HEK293 (cell line): ENCODE measurements around the gene PEPD.

Source experiments
- CTCF ChIA-PET: fragments of 350-600 bp; formaldehyde crosslinking; extraction: SDS; loops from one replicate; lab custom pipeline; 2021; ENCODE audit warnings: antibody characterized with exemption; lab: Yijun Ruan, JAX
- POLR2A ChIA-PET: fragments of 300-600 bp; formaldehyde crosslinking; extraction: SDS; loops from one replicate; lab custom pipeline; 2020; ENCODE audit warnings: antibody characterized with exemption, inconsistent platforms; lab: Yijun Ruan, JAX
- H3K27ac ChIP-seq: fragments of 200-500 bp; sonication (Bioruptor generic); 2 replicates; pipeline ENCODE4 v1.5.1; 2014; ENCODE audit warnings: low read depth, low read length, control low read depth, inconsistent platforms; ENCODE audit errors: extremely low read depth
- H3K36me3 ChIP-seq, 2 experiments: fragments of 200-500 bp in 1 of 2; sonication (Bioruptor generic) in 1 of 2; 1 replicate in 1 of 2; 2 replicates in 1 of 2; pipeline ENCODE4 v1.5.1; 2014 to 2017; ENCODE audit warnings: inconsistent platforms in 2 of 2, low read length in 2 of 2; ENCODE audit not compliant: control insufficient read depth in 2 of 2, insufficient read depth in 1 of 2
- H3K4me1 ChIP-seq: fragments of 200-500 bp; sonication (Bioruptor generic); 2 replicates; pipeline ENCODE4 v1.5.1; 2014; ENCODE audit warnings: mild to moderate bottlenecking, low read length, inconsistent platforms; ENCODE audit not compliant: control insufficient read depth, insufficient read depth
- H3K4me3 ChIP-seq: 2 replicates; pipeline ENCODE4 v1.5.1; 2011; ENCODE audit warnings: low read depth, mild to moderate bottlenecking, control low read depth, low read length, moderate library complexity
- H3K9me3 ChIP-seq: fragments of 200-500 bp; sonication (Bioruptor generic); 2 replicates; pipeline ENCODE4 v1.5.1; 2014; ENCODE audit warnings: low read depth, low read length, inconsistent platforms; ENCODE audit not compliant: control insufficient read depth, insufficient read depth
- EGR2 ChIP-seq: fragments of 450-650 bp; formaldehyde crosslinking; IDR thresholded peaks from 2 replicates; pipeline ENCODE4 v1.5.1; 2016; ENCODE audit warnings: low read depth, missing biosample characterization, missing genetic modification characterization
- HOXC10 ChIP-seq: sonication (generic); formaldehyde crosslinking; IDR thresholded peaks from 2 replicates; pipeline ENCODE4 v1.8.1; 2023; ENCODE audit warnings: mild to moderate bottlenecking, missing genetic modification reagents
- KLF8 ChIP-seq: fragments of 450-650 bp; formaldehyde crosslinking; IDR thresholded peaks from 2 replicates; pipeline ENCODE4 v1.5.1; 2016; ENCODE audit warnings: missing biosample characterization, missing genetic modification characterization
- PRDM1 ChIP-seq: fragments of 450-650 bp; formaldehyde crosslinking; IDR thresholded peaks from 2 replicates; pipeline ENCODE4; 2016; ENCODE audit warnings: missing biosample characterization, missing genetic modification characterization
- SP2 ChIP-seq: fragments of 450-650 bp; formaldehyde crosslinking; IDR thresholded peaks from 2 replicates; pipeline ENCODE4 v1.5.1; 2016; ENCODE audit warnings: missing biosample characterization, missing genetic modification characterization
- ZBTB1 ChIP-seq: fragments of 450-650 bp; formaldehyde crosslinking; IDR thresholded peaks from 2 replicates; pipeline ENCODE4 v1.5.1; 2016; ENCODE audit warnings: missing biosample characterization, missing genetic modification characterization
- ZBTB17 ChIP-seq: fragments of 450-650 bp; formaldehyde crosslinking; IDR thresholded peaks from 2 replicates; pipeline ENCODE4 v1.5.1; 2016; ENCODE audit warnings: missing biosample characterization, missing genetic modification characterization
- ZEB2 ChIP-seq: fragments of 450-650 bp; formaldehyde crosslinking; IDR thresholded peaks from 2 replicates; pipeline ENCODE4 v1.5.1; 2016; ENCODE audit warnings: missing biosample characterization, missing genetic modification characterization
- ZFHX2 ChIP-seq: fragments of 450-650 bp; formaldehyde crosslinking; conservative IDR thresholded peaks from 2 replicates; pipeline ENCODE4 v1.5.1; 2016; ENCODE audit warnings: missing biosample characterization, missing genetic modification characterization
- ZFP69B ChIP-seq: fragments of 450-650 bp; formaldehyde crosslinking; IDR thresholded peaks from 2 replicates; pipeline ENCODE4 v1.5.1; 2016; ENCODE audit warnings: missing biosample characterization, missing genetic modification characterization
- ZNF266 ChIP-seq: fragments of 450-650 bp; formaldehyde crosslinking; IDR thresholded peaks from 2 replicates; pipeline ENCODE4 v1.5.1; 2016; ENCODE audit warnings: missing biosample characterization, missing genetic modification characterization, low read depth
- ZNF324 ChIP-seq: fragments of 450-650 bp; formaldehyde crosslinking; IDR thresholded peaks from 2 replicates; pipeline ENCODE4 v1.5.1; 2016; ENCODE audit warnings: missing biosample characterization, missing genetic modification characterization
- ZNF416 ChIP-seq: fragments of 450-650 bp; formaldehyde crosslinking; IDR thresholded peaks from 2 replicates; pipeline ENCODE4 v1.5.1; 2016; ENCODE audit warnings: missing biosample characterization, missing genetic modification characterization
- ZNF501 ChIP-seq: fragments of 450-650 bp; formaldehyde crosslinking; IDR thresholded peaks from 2 replicates; pipeline ENCODE4 v1.5.1; 2016; ENCODE audit warnings: missing biosample characterization, missing genetic modification characterization
- ZNF521 ChIP-seq: fragments of 450-650 bp; formaldehyde crosslinking; IDR thresholded peaks from 2 replicates; pipeline ENCODE4 v1.5.1; 2017; ENCODE audit warnings: missing biosample characterization, mild to moderate bottlenecking, missing genetic modification characterization
- ZNF571 ChIP-seq: fragments of 450-650 bp; formaldehyde crosslinking; IDR thresholded peaks from 2 replicates; pipeline ENCODE4 v1.5.0; 2017; ENCODE audit warnings: missing biosample characterization, missing genetic modification characterization
- ZNF600 ChIP-seq: fragments of 450-650 bp; formaldehyde crosslinking; IDR thresholded peaks from 2 replicates; pipeline ENCODE4 v1.5.1; 2016; ENCODE audit warnings: missing biosample characterization, missing genetic modification characterization
- ZNF624 ChIP-seq: fragments of 450-650 bp; formaldehyde crosslinking; IDR thresholded peaks from 2 replicates; pipeline ENCODE4 v1.5.1; 2017; ENCODE audit warnings: missing biosample characterization, missing genetic modification characterization
- ZNF664 ChIP-seq: fragments of 450-650 bp; formaldehyde crosslinking; IDR thresholded peaks from 2 replicates; pipeline ENCODE4 v1.5.1; 2016; ENCODE audit warnings: missing biosample characterization, missing genetic modification characterization
- ZNF76 ChIP-seq: fragments of 450-650 bp; formaldehyde crosslinking; IDR thresholded peaks from 2 replicates; pipeline ENCODE4; 2016; ENCODE audit warnings: low read depth, missing biosample characterization, missing genetic modification characterization, borderline replicate concordance
- TF ChIP-seq, protein P1 (sequence below): fragments of 450-650 bp; formaldehyde crosslinking; IDR thresholded peaks from 2 replicates; pipeline ENCODE4 v1.5.1; 2016; ENCODE audit warnings: missing biosample characterization, missing genetic modification characterization
- TF ChIP-seq, protein P2 (sequence below): fragments of 450-650 bp; formaldehyde crosslinking; IDR thresholded peaks from 2 replicates; pipeline ENCODE4 v1.5.1; 2016; ENCODE audit warnings: missing biosample characterization, missing genetic modification characterization
- TF ChIP-seq, protein P3 (sequence below): fragments of 450-650 bp; formaldehyde crosslinking; IDR thresholded peaks from 2 replicates; pipeline ENCODE4 v1.5.1; 2016; ENCODE audit warnings: missing biosample characterization, missing genetic modification characterization
- TF ChIP-seq, protein P4 (sequence below): fragments of 450-650 bp; formaldehyde crosslinking; IDR thresholded peaks from 2 replicates; pipeline ENCODE4 v1.5.1; 2016; ENCODE audit warnings: missing biosample characterization, missing genetic modification characterization, borderline replicate concordance
- TF ChIP-seq, protein P5 (sequence below): fragments of 450-650 bp; formaldehyde crosslinking; IDR thresholded peaks from 2 replicates; pipeline ENCODE4; 2016; ENCODE audit warnings: missing biosample characterization, missing genetic modification characterization

PEPD gene

DNA sequence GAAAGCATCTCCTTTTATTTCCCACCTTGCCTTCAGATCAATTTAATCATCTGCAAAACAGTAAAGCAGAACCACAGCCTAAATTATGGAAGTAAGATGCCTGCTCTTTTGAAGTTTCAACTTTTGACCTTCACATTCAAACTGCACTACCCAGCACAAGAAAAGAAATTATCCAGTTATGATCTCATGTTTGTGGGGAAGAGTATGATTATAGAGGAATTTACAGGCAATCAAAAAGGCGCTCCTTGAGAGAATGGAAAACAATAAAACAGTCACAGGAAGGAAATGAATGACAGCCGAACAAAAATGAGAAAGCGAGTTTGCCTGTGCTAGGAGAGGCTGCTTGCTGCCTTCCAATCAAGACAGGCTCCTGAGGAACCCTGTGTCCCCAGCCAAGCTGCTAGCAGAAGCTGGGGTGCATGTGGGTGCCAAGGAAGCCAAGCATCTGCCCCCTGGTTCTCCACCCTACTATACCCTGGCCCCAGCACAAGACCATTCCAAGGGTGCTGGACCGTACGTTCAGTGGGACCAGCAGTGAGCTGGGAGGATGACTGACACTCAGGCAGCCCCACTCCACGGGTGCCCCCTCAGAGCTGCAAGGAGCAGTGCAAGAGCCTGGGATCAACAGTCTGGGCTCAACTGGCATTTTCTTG lies 47.8 kb downstream of the PEPD start (continued):
- no peak for TF ChIP-seq ZNF624 (tag by site-specific recombination)
- TF ChIP-seq ZNF571 (tag by site-specific recombination) = no peak

DNA sequence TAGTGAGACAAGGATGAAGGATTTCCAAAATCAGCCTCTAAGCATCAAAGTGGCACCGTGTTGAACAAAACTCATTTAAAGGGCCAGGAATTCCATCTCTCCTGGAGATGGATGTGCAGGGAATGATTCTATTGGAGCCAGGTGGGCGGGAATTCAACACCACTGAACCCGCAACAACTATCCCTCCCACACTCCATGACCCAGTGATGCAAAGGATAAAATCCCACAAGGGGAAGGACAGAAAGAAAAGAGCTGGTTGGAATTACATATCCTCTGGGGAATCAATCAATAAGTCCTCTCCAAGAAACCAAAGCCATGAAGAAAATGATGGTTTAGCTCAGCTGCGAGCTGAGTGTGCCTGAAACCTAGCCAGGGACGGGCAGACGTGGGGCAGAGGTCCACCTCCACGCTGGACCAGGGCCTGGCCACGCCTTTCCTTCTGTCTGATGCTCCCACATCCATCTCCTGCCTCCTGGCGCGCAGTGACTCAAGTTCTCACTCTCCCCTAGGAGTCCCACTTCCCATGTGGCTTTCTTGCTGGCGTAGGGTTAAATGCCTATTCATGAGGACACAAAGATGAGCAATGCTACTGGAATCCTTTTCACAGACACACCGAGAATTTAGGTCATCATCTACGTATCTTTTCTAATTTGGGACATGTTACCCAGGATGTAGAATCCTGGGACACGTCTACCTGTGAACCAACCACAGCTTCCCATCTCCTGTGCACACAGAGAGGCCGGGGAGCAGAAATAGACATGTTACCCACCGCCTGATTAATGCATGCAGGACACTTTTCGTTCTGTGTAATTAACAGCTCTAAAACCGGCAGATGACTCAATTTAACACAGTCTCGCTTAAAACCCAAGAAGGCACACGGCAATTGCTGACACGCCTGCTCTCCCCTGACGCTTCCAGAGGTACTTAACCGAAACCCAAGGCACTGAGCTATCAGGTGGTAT lies 48.6 kb downstream of the PEPD start:
- H3K36me3 ChIP-seq = peaks cover 5 to 11% of the 10 kb centered on the region in 2 experiments; a peak in 2 of 3 replicates
- CTCF ChIA-PET = interaction anchor here (0.6 to 1.7 kb wide), 5 partner anchors 10 to 624 kb away, joined by 3 to 5 read pairs (median 4); no protein-coding TSS in a partner anchor
- TF ChIP-seq ZNF664 (peak; percentile 64; the same call in 1 of the 2 replicates), ZNF624 (tag by site-specific recombination) (no peak), ZNF324 (tag by site-specific recombination) (0 out of 2 replicates have a peak, but pooled peaks have one; percentile 32), ZBTB1 (tag by site-specific recombination) (peak; percentile 90; the same call in 1 of the 2 replicates), EGR2 (tag by site-specific recombination) (peak; percentile 96), ZEB2 (peak; percentile 94), ZFP69B (tag by site-specific recombination) (peak; percentile 65), PRDM1 (tag by site-specific recombination) (peak; percentile 93), SP2 (tag by site-specific recombination) (0 out of 2 replicates have a peak, but pooled peaks have one; percentile 23), ZBTB17 (tag by site-specific recombination) (peak; percentile 94), HOXC10 (CRISPR knock-in tag) (no peak), ZNF521 (no peak), KLF8 (tag by site-specific recombination) (peak; percentile 71), ZNF266 (tag by site-specific recombination) (no peak), ZNF416 (tag by site-specific recombination) (no peak), ZNF76 (peak; percentile 70; the same call in 1 of the 2 replicates), ZNF501 (tag by site-specific recombination) (peak; percentile 64), ZFHX2 (tag by site-specific recombination) (peak; percentile 96), ZNF600 (tag by site-specific recombination) (peak; percentile 93)
- TF ChIP-seq, protein P1, sequence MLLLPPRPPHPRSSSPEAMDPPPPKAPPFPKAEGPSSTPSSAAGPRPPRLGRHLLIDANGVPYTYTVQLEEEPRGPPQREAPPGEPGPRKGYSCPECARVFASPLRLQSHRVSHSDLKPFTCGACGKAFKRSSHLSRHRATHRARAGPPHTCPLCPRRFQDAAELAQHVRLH (tag by site-specific recombination) = no peak
- TF ChIP-seq, protein P2, sequence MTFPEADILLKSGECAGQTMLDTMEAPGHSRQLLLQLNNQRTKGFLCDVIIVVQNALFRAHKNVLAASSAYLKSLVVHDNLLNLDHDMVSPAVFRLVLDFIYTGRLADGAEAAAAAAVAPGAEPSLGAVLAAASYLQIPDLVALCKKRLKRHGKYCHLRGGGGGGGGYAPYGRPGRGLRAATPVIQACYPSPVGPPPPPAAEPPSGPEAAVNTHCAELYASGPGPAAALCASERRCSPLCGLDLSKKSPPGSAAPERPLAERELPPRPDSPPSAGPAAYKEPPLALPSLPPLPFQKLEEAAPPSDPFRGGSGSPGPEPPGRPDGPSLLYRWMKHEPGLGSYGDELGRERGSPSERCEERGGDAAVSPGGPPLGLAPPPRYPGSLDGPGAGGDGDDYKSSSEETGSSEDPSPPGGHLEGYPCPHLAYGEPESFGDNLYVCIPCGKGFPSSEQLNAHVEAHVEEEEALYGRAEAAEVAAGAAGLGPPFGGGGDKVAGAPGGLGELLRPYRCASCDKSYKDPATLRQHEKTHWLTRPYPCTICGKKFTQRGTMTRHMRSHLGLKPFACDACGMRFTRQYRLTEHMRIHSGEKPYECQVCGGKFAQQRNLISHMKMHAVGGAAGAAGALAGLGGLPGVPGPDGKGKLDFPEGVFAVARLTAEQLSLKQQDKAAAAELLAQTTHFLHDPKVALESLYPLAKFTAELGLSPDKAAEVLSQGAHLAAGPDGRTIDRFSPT (tag by site-specific recombination) = peak; percentile 88
- TF ChIP-seq, protein P3, sequence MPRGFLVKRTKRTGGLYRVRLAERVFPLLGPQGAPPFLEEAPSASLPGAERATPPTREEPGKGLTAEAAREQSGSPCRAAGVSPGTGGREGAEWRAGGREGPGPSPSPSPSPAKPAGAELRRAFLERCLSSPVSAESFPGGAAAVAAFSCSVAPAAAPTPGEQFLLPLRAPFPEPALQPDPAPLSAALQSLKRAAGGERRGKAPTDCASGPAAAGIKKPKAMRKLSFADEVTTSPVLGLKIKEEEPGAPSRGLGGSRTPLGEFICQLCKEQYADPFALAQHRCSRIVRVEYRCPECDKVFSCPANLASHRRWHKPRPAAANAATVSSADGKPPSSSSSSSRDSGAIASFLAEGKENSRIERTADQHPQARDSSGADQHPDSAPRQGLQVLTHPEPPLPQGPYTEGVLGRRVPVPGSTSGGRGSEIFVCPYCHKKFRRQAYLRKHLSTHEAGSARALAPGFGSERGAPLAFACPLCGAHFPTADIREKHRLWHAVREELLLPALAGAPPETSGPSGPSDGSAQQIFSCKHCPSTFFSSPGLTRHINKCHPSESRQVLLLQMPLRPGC = peak; percentile 79; the same call in 1 of the 2 replicates
- TF ChIP-seq, protein P4, sequence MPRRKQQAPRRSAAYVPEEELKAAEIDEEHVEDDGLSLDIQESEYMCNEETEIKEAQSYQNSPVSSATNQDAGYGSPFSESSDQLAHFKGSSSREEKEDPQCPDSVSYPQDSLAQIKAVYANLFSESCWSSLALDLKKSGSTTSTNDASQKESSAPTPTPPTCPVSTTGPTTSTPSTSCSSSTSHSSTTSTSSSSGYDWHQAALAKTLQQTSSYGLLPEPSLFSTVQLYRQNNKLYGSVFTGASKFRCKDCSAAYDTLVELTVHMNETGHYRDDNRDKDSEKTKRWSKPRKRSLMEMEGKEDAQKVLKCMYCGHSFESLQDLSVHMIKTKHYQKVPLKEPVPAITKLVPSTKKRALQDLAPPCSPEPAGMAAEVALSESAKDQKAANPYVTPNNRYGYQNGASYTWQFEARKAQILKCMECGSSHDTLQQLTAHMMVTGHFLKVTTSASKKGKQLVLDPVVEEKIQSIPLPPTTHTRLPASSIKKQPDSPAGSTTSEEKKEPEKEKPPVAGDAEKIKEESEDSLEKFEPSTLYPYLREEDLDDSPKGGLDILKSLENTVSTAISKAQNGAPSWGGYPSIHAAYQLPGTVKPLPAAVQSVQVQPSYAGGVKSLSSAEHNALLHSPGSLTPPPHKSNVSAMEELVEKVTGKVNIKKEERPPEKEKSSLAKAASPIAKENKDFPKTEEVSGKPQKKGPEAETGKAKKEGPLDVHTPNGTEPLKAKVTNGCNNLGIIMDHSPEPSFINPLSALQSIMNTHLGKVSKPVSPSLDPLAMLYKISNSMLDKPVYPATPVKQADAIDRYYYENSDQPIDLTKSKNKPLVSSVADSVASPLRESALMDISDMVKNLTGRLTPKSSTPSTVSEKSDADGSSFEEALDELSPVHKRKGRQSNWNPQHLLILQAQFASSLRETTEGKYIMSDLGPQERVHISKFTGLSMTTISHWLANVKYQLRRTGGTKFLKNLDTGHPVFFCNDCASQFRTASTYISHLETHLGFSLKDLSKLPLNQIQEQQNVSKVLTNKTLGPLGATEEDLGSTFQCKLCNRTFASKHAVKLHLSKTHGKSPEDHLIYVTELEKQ = peak; percentile 71; the same call in 1 of the 2 replicates
- TF ChIP-seq, protein P5, sequence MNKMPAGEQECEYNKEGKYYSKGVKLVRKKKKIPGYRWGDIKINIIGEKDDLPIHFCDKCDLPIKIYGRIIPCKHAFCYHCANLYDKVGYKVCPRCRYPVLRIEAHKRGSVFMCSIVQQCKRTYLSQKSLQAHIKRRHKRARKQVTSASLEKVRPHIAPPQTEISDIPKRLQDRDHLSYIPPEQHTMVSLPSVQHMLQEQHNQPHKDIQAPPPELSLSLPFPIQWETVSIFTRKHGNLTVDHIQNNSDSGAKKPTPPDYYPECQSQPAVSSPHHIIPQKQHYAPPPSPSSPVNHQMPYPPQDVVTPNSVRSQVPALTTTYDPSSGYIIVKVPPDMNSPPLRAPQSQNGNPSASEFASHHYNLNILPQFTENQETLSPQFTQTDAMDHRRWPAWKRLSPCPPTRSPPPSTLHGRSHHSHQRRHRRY (tag by site-specific recombination) = no peak

More for the DNA sequence above, 48.6 kb downstream of the PEPD start:
- peaks cover 7% of the 10 kb centered on the region; the same call in 1 of the 2 replicates for H3K4me1 ChIP-seq
- H3K9me3 ChIP-seq = no peaks in the 10 kb centered on the region
- POLR2A ChIA-PET = interaction anchor here (1.2 kb wide), 1 partner anchor 49 kb away, joined by 6 read pairs; the partner anchor contains the start of gene PEPD
- no peak overlapping the region for H3K27ac ChIP-seq
- H3K4me3 ChIP-seq = no peak overlapping the region
